Ramos (cell line): Measurements from ENCODE around the gene DDX31.

ENCODE experiments used
- in situ Hi-C: fragments of 300-500 bp; cut with MboI; formaldehyde crosslinking; loops from one replicate; pipeline ENCODE4 v1.14.3; 2022; ENCODE audit warnings: low sequenced_read_pairs; ENCODE audit not compliant: unreplicated experiment

Gene DDX31

DNA sequence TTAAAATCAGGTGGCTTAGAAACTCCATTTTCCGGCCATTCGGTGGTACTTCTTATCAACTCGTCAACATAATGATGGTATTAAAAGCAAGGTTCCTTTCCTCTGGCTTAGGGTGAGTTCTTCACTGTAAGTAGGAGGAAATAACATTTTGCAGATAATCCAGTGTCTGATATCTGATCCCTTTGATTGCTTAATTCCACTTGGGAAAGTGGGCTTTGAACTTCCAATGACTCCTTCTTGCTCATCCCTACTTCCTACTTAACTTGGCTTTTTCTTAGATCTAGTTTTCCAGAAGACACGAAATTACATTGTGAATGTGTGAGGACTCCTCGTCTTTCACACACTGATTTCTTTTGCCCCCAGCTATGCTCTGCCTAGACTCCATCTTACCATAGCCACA is 31.5 kb downstream of the DDX31 start:
- in situ Hi-C loops, result no loop called here

DNA sequence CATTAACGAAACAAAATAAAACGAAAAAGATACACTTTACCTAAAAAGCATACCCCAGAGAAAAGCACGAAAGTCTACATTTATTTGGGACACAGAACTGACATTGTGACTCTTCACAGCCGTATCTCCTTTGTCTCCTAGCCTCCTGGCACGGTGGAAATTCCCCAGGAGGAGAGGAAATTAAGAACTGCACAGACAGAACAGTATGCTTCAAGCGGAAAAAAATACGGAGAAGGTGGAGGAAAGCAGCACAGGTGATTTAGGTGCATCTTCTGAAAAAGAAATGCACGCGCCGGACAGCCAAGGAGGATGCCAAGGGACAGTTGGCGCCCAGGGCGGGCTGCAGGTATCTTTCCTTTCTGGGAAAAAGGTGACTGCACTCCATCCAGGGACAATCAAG is 32.0 kb downstream of the DDX31 start:
- in situ Hi-C loops, result no loop called here

DNA sequence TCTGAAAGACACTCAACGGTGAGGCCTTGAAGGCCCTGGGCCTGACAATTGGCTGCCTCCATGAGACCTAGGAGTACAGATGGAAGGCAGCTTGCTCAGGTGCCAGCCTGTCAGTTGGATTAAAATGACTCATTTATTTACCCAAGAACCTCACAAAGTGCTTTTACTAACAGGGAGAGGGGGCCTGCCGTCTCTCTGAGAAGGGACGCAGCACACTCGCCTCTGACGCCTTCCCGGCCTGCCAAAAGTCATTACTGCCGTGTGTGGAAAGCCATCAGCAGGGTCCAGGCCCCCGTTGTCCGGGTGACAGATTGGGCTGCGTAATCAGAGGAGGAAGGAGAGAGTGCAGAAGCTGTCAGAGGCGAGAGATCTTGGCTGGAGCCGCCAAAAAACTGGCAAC is 32.4 kb downstream of the DDX31 start:
- in situ Hi-C loops, result no loop called here

DNA sequence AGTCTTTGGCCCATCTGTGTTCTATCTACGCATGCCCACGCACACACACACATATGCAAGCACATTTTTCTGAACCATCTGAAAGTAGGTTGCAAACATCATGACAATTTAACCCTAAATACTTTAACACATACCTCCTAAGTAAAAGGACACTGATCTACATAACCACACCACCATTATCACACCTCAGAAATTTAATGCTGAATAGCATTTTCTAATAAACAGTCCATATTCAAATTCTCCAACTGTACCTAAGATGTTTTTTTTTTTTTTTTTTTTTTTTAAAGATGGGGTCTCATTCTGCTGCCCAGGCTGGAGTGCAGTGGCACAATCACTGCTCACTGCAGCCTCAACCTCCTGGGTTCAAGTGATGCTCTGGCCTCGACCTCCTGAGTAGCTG is 35.5 kb downstream of the DDX31 start:
- in situ Hi-C loops, result no loop called here

DNA sequence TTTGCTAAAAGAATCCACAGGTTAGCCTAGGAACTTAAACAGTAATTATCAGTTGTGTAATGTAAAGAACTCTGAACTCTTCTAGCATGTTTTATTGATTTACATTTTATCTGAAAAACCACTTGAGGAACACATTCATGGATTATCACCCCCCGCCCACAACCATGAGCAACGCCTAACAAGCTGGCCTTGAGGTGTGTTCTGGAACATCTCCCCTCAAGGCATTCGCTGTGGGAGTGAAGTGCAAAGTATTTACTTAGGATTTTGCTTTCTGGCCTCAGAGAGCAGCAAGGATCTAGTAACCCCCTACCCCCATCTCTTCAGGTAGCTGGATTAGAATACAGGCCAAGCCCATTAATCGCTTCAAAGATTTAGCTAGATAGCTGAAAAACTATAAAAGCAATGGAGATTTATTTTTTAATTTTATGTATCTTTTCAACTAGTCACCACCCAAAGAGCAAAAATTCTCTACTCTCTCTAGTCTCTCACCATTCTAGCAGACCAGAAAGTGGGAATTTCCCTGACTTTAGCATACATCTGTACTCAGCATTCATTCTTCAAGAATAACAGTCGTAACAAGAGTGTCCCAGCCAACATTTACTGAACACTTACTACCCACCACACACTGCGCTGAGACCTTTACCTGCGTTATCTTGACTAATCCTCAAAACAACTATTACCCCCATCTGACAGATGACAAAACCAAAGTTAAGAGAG is 37.2 kb downstream of the DDX31 start:
- in situ Hi-C loops, result no loop called here

DNA sequence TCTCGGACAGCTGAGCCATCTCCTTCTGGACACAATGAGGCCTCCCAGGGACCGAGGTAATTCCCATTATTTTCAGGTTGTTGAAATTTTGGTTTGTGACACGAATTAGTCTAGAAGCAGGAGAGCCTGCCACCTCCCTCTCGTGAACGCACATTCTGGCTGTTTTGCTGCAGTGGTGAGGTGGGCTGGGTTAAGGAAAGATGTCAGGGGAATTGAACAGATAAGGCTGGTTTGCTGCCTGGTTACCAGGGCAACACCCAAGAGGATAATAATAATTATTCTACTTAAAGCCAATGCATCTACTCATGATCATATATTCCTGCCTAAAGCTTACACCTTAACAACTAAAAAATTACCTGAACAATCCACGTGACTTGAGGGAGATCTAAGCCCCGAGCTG is 38.1 kb downstream of the DDX31 start:
- in situ Hi-C loops, result no loop called here

DNA sequence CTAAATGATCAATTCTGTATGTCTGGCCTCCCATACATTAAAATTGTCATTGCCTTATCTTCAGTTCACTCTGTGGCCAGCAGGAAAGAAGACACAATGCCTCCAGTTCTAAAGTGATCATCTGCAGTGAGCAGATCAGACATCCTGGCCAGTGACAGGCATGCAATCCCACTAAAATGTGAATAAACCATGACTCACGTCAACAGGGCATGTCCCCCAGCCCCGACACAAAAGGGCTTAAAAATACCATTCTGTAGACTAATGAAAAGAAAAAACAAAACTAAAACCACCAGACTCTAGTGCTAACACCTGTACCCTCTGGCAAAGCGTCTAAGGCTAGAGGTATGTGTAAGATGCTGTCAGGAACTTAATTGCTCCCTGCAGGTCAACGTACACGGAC is 38.5 kb downstream of the DDX31 start:
- in situ Hi-C loops, result no loop called here

DNA sequence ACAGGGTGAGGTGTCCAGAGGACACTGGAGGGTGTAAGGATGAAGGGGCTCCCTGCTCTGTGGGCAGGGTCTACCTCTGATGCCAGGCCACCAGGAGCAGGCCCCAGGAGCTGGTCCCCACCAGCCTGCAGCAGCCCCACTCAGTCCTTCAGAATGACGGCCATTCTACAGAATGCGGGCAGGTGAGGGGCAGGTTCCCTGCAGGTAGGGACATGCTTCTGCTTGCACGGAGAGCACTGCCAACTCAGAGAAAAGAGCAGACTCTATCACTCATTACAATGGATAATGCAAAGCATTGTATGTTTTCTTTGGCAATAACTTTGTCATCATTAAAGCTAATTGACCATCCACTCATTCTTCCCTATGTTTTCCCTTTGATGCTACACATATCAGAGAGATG is 39.0 kb downstream of the DDX31 start:
- in situ Hi-C loops, result no loop called here

DNA sequence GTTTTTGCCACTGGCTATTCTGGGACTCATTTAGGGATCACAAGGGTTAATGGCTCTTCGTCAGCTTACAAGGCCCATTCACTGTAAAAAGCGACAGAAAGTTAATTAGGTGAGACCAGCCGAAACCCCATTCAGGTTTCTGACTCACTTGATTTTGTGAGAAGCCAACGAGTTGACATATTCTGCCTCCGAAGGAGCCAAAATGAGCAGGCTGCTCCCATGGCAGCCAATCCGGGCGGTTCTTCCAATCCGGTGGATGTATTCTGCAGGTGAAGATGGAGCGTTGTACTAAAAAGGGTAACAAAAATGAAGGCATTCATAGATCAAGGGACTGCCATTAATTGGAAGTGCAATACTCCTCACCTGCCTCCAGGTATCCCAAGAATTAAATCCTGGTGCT is 39.7 kb downstream of the DDX31 start:
- in situ Hi-C loops, result no loop called here

DNA sequence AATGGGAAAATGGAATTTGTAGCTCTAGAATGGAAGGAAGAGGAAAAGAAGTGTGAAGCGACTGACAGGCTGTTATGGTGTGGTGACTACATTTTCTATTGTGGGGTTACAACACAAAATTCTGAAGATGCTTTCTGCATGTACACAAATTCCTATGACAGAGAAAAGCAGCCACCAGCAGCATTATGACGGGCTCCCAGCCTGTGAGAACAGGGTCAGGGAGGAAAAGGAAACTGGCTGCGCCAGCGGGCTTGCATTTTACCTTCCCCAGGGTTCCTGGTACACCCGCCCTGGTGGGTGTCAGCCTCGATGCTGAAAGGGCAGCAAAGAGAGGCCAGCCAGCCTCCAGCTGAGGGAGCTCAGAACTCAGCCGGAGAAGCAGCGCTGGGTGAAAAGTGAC is 41.0 kb downstream of the DDX31 start:
- in situ Hi-C loops, result no loop called here

DNA sequence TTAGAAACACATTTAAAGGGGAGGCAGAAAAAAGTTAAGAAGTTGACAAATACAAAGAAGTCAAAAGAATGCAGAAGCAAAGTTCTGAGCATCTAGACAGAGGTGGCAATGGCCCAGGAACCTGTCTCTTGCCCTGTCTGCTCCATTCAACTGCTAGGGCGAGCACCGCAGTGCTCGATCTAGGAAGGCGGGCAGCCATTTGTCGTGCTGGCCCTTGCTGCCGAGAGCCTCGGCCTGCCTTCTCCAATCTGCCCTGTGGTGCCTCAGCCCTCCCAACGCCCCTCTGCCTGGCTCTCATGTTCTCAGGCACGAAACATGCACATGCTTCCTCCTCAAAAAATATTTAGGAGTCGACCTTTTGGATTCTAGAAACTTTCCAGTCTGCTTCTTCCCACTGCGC is 42.2 kb downstream of the DDX31 start:
- in situ Hi-C loops, result no loop called here

DNA sequence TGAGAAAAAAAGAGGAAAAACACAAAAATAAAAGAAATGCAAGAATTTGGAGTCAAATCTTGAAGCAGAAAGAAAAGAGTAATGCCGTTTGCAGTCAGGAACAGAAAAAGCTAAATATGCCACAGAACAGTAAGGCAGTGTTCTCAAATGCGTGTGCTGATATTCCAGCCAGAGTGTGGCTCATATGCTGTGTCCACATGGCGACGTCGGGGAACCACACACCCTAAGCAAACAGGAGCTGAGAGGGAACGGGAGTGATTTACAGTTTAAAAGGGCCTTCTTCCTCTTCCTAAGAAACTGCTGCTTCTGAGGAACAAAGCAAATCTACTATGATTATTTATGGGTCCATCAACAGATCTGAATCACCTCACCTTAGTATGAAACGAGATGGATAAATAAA is 42.7 kb downstream of the DDX31 start:
- in situ Hi-C loops, result no loop called here

DNA sequence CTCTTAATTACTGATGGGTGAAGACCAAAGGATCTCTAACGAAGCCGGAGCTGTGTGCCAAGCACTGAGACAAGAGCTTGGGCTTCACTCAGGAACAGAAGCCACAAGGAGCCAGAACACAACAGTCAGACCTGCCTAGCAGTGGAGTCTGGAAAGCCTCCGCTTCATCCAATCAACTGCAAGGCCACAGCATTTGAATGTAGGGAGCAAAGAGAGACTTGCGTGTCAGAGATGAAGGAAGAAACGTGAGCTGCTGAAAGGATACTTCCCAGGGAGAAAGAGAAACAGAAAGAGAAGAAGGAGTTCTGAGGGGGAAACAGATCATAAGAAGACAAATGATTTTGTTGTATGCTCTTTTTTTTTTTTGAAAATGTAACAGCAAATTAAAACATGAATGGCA is 43.5 kb downstream of the DDX31 start:
- in situ Hi-C loops, result no loop called here

DNA sequence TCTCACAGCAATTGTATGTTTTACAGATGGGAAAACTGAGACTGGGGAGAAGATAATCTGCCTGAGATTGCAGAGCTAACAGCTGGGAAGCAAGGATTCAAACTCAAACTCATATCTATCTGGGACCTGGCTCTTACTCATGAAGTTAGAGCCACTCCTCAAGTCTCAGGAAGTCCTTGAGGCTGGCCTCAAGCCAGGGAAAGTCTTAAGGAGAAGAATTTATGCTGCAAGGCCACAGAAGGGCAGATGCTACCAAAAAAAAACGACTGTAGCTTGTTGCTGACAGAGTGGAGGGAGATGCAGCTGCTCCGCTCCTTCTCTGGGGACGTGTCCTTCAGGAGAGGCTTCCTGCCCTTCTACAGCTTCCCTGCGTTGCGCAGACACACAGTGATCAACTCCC is 47.6 kb downstream of the DDX31 start:
- in situ Hi-C loops, result no loop called here

DNA sequence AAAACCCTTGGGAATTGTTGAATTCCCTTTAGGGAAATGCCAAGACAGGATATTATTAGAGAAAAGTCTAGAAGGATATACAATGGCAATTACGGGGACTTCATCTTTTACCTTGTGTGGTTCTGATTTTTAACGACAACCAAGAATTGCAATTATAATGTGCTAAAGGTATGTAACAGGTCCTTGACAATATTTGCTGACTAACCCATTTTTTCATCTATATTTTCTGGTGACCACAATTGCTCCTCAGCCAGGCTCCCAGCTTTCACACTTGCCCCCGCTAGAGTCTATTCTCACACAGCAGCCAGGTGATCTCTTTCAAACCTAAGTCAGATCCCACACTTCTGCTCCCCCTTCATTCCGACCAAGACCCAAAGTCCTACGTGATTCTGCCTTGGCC is 53.1 kb downstream of the DDX31 start:
- in situ Hi-C loops, result no loop called here

DNA sequence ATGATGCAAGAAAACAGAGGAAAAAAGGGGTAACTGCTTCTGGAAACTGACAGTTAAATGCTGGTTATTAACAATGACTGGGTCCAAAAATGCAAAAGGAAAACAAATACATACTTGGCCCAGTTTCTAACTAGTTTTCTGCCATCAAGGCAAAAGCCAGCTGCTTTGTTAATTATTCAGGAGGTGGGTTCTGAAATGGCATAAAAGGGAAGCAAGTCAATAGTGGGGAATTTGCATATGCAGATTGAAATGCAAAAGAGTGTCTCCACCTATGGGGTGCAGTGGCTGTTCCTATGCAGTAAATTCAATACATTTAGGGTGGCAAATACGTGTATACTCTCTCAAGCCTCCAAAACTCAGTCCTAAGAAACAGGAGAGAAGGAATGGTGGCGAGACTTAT is 54.0 kb downstream of the DDX31 start:
- in situ Hi-C loops, result no loop called here

DNA sequence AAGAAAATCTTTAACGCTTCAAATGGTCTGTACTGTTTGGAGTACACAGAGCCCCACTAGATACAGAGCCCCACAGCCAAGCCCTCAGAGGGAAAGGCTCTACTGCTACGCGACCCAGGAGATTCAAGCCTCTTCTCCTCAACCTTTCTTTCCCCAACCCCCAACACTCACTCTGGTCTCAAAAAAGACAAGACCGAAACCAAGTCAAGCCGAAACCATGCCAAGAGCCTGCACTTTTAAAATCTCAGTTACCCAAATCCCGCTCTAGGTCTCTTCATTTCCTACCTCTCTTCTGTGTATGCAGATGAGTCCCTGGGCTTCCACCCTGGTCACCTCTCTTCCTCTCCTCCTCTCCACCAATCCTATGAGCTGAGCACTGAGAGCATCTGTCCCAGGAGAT is 55.5 kb downstream of the DDX31 start:
- in situ Hi-C loops, result no loop called here

DNA sequence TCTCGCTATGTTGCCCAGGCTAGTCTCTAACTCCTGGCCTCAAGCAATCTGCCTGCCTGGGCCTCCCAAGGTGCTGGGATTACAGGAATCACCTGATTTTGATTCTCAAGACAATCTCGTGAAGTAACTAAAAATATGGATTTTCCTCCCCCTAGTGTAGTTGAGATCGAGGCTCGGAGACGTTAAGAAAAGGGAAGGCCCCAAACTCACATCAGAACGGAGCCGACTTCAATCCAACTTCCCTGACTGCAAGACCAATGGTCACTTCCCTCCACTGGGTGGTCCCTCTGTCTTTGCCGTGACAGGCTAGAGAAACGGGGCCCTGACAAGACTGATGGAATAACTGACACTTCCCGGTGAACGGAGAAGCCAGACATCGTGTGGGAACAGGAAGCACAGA is 59.1 kb downstream of the DDX31 start:
- in situ Hi-C loops, result no loop called here

DNA sequence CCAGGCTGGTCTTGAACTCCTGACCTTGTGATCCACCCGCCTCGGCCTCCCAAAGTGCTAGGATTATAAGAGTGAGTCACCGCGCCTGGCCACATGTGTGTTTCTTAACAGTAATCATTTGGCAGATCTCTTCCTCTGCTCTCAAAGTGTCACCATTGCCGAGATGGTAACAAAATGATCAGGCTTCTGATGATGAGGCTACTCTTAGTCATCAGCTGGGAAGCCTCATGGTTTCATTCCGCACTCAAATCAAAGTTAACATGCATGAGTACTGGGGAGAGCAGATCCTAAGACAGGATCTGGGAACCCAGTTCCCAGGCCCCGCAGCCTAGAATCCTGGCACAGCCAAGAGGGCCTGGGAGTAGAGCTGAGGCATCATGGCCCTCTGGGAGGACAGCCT is 60.0 kb downstream of the DDX31 start:
- in situ Hi-C loops, result no loop called here

DNA sequence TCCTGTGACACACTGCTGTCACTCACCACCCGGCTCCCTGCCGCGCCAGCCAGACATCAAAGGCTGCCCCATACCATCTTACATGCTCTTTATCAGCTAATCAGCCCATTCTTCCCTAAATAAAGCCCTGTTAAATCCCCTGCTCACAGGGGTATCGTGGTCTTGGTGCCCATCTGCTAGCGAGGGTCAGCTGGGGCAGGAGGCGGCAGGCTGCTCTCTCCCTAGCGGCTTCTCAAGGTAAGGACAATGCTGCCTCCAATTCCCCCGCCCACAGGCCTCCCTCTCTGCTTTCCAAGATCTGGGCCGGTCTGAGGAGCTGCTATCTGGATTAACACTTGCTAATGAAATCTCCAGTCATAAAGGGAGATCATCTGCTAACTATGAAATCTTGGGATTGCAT is 60.6 kb downstream of the DDX31 start:
- in situ Hi-C loops, result no loop called here

DNA sequence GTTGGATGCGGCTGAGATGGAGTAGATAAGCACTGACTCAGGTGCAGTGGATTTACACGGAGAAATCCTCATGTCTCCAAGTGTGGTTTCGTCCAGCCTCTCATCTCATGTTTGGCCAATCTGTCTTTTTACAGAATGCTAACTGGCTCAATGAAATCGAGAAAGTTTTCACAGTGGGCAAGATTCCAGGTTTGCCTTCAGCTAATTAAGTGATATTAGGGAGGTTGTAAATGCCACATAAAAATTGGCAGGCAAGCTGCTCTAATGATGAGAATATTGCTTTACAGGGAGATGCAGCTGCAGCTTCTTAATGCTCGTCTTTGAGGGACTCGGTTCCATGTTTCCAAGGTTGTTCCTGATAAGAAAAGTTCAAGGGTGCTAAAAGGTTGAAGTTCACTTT is 63.7 kb downstream of the DDX31 start:
- in situ Hi-C loops, result no loop called here

DNA sequence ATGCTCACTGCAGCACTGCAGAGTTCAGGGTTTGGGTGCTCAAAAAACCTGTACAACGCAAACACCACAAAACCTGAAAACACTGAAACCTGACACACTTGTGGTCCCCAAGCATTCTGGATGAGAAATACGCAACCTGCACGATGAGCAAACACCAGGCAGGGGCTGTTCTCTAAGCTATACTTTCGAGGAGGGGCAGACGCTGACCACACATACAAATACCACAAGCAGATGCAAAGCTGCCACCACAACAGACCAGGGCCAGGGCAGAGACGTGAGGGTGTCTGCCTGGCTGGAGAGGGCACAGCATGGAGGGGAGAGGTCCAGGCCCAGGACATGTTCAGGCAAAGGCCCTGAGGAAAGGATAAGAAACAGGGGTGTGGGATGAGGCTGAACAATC is 64.4 kb downstream of the DDX31 start:
- in situ Hi-C loops, result no loop called here

DNA sequence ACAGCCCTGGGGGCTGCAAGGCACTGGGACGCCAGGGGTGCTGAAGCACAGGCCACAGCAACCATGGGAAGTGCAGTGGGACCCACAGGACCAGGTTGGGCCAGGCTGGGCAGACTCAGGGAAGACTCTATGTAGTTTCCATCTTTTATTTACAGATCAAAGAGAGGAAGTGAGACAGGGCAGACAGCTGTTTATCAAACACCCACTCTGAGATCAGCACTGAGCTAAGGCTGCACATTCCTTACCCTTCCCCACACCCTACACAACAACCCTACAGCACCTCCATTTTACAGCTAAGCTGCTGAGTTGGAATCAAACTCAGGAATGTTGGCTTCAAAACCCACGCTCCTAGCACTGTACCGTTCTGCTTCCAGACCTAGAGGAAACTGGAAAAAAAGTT is 67.6 kb downstream of the DDX31 start:
- in situ Hi-C loops, result no loop called here
